GM21390 (cell line): ENCODE results near the gene UNK.

ENCODE experiments used
- ATAC-seq: cut with Tn5 transposase; IDR thresholded peaks from one replicate; pipeline ENCODE4 v1.9.1; 2021; ENCODE audit not compliant: unreplicated experiment

UNK gene

DNA sequence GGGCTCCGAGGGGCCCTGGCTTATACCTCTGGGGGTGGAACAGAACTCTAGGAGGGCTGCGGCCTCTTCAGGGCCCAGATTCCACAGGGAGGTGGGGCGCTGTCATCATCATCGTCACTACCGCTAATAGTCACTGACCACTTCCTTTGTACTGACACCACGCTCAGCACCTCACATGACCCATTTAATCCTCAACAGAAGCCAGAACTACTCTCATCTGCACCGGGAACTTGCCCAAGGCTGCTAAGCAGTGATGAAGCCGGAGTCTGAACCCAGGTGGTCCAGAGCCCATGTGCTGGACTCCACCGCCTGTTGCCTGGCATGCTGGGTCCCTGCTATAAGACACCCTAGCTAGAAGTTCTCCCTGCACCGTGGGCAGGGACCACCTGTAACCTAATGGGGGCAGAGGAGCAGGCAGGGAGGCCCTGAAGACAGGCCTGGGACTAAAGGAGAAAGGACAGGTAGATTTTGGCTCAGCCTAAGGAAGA lies 47.6 kb downstream of the UNK start:
- no peak for ATAC-seq

DNA sequence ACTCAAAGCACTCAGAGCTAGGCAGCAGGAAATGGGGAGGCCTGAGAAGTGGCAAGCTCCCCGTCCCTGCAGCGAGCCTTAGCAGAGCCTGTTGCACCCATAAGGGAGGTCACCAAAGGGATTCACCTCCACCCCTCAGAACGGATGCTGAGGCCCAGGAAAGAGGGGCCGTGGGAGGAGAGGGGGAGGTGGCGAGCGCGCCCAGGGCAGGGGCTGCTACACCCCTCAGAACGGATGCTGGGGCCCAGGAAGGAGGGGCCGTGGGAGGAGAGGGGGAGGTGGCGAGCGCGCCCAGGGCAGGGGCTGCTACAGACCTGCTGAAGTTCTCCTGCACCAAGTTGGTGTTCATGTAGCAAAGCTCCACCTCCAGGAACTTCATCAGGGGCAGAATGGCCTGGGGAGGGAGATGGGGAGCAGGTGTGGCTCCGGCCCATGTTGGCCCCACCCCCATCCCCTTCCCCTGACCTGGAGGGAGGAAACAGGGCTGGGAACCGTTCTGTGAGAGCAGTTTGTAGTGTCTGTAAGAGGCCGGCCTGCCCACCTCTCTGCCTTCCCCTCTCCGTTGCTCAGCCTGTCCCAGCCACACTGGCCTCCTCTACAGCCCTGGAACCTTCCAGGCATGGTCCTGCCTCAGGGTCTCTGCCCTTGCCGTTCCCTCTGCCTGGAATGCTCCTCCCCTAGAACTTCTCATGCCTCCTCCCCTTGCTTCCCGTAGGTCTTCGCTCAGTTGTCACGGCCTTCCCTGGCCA lies 48.2 kb downstream of the UNK start:
- ATAC-seq: no peak

DNA sequence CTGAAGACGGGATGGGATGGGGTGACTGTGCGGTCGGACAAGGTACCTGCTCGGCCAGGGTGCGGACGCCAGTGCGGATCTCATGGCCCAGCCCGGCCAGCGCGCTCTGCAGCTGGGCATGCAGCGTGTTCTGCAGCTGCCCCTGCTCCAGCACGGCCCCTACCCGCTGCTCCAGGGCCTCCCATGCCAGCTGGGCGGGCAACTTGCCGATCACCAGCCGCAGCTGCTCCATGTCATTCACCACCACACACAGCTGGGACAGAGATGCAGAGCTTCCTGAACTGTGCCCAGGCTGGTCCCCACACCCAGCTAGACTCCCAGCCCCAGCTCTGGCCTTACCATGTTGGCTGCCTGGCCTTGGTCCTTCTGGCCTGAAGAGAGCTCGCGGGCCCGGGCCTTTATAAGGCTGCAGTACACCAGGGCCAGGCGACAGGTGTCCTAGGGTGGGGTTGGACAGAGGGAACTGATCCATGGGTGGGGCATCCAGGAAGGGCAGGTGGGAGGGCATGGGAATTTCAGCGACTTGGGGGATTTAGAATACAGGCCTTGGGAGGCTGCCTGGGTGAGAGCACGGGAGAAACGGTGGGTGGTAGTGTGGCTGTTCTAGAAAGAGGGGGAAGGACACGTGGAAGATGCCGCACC lies 49.8 kb downstream of the UNK start:
- no peak for ATAC-seq

DNA sequence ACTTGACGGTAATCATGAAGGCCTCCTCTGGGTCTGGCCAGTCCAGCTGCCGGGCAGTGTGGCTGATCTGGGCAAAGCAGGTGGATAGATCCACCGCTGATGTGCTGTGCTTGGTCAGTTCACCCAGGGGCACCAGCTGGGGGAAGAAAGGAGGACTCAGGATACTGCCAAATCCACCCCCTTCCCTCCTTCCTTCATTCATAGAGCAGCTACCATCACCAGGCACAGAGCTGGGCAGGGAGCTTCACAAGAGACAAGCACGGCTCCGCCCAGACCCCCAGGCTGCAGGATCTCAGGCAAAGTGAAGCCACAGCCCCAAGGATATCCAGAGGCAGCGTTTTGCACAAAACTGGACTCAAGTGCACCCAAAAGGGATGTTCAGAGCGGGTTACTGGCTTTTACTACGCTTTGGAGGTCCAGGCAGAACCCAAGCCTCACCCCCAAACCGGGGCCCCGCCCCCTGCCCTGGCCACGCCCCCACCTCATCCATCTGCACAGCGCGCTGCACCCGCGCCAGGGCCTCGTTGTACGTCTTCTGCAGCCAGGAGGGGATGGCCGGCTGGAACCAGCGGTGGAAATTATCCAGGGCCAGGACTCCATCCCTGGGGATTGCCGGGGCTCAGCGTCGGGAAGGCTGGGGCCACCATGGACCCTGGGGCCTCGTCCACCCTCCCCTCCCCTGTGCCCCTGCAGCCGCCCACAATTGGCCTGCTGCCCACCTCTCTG lies 50.5 kb downstream of the UNK start:
- ATAC-seq: no peak

DNA sequence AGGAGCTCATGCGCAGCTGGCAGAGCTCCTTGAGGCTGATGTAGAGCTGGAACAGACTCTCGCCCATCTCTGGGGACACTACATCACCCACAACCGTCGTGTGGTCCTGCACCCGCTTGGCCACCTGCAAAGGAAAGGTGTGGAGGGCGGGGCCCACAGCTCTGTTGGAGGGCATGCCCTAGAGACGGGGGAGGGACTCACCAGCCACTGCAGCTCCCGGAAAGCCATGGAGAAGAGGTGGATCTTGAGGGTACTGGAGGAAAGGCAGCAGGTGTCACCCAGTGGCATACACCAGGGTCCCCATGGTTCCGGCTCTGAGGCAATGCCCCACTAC lies 51.0 kb downstream of the UNK start:
- no peak for ATAC-seq

DNA sequence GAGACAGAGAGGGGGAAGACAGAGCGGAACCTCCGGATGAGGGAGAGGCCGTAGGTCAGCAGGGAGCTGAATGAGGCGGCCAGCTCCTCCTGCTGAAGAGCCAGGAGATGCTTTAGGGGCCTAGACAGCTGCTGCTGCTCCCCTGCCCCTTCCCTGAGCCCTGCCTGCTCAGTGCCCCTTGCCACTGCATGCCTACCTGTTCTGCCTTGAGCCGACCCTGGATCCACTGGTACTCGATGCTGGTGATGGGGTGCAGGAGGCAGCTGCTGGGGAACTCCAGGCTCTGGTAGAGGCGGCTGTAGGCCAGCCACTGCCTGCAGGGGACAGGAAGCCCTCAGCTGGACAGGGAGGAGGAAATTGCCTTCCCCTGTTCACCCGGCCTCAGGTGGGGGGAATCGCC lies 52.0 kb downstream of the UNK start:
- ATAC-seq: no peak

DNA sequence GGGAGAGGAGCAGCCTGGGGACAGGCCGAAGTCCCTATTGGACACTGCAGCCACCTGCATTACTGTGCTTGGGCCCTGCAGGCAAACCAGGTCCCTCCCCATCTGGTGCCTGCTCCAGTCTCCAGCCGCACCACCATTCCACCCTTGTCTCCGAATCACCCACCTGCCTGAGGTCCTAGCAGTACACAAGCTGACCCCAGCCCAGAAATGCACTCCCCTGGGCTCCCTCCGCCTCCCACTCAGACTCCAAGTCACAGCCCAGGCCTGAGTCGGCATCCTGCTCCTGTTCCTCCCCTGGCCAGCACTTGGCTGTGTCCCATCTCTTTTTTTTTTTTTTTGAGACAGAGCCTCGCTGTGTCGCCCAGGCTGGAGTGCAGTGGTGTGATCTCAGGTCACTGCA lies 53.3 kb downstream of the UNK start:
- no peak for ATAC-seq

DNA sequence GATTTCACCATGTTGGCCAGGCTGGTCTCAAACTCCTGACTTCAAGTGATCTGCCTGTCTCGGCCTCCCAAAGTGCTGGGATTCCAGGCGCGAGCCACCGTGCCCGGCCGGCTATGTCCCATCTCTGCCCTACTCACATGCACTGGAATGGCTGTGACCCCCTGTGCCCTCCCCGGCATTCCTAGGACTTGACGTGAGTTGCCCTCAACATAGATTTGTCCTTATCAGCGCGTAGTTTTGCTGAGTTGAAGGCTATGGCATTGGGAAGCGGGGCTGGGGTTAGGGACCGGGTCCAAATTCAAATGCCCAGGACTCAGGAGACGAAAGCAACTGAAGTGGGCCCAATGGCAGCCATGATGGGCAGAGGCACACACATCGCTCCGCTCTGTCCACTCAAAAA lies 53.8 kb downstream of the UNK start:
- ATAC-seq: no peak

DNA sequence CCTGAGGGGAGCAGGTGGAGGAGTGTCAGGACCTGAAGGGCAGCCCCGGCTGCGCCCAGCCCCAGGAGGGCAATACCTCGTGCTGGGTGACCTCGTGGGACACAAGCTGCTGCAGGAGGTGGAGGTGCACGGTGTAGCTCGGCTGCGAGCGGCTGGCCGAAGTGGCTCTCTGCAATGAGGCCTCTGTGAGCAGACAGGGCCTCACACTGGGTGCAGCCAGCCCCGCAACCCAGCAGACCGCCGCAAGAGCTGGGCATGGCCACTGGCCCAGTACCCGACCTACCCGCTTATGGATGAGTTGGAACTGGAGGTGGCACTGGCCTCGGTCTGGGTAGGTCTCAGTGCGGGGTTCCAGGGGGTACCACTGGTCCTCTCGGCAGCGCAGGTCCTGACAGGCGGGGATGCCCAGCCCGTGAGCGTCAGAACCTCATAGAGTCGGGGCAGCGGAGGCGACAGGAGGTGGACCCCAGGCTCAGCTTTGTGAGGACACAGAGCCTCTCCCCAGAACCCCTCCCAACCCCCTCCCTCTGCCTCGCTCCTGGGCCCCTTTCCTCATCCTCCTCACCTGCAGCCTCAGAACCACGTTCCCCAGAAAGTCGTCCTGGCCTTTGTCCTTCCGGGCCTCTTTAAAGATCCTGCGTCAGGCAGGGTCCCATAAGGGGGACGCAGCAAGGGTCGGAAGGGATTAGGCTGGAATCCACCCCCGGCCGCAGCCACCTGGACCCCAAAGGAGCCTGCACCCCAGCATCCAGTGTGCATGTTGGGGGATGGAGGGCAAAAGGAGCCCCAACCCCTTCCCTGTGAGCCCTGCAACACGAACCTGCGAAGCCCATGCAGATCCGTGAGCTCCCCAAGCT lies 55.6 kb downstream of the UNK start:
- no peak for ATAC-seq

DNA sequence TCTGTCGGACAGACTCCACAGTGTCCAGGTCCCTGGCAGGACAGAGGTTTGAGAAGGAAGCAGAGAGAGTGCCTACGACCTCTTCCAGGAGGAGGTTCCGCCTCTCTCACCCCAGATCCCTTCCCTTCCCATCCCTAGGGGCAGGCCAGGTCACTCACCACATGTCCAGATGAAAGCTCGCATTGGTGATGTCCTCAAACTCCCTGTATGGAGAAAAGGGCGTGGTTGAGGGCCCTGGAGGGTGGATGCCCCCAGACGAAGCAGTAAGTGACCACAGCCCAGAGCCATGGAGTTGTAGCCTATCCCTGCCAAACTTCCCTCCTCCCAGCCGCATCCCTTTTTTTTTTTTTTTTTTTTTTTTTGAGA lies 56.2 kb downstream of the UNK start:
- ATAC-seq: no peak

DNA sequence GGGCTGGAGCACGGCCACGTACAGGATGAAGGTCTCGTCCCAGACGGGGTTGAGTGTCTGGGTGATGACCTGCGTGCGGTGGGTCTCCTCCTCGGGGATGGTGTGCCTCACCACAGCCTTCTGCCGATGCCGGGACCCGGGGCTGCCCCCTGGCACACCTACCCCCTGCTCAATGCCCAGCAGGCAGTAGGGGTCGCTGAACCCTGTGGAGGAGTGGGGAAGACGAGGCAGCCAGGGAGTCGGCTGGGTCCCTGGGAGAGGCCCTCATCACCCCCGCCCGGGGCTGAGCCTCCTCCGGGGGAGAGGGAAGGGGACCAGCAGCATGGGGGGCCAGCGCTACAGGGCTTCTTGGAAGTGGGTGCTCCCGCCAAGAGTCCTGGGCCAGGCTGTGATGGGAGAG lies 57.8 kb downstream of the UNK start:
- ATAC-seq: no peak

DNA sequence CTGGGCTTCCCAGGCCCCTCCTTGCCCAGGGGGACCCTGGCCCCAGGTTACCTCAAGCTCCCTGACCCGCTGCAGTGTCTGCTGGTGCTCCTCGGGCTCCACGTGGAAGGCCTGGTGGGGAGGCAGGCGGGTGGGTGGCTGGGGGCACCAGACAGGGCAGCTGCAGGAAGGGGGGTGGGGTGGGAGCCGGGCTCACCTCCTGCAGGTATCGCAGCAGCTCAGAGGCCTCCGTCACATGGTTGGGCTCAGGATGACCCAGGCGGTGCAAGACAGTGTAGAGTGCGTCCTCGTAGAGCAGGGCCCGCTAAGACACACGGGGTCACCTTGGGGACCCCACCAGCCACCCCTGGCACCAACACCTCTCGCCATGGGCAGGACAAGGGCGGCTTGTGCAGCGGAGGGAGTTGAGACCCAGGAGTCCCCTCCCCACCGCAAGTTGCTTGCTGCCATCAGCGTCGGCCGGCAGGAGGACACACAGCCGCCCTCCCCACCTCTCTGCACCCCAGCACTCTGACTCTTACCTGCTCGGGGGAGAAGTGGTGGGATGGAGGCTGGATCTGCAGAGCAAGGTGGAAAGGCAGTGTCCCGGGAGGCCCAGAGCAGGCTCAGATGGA lies 58.5 kb downstream of the UNK start:
- no peak for ATAC-seq

DNA sequence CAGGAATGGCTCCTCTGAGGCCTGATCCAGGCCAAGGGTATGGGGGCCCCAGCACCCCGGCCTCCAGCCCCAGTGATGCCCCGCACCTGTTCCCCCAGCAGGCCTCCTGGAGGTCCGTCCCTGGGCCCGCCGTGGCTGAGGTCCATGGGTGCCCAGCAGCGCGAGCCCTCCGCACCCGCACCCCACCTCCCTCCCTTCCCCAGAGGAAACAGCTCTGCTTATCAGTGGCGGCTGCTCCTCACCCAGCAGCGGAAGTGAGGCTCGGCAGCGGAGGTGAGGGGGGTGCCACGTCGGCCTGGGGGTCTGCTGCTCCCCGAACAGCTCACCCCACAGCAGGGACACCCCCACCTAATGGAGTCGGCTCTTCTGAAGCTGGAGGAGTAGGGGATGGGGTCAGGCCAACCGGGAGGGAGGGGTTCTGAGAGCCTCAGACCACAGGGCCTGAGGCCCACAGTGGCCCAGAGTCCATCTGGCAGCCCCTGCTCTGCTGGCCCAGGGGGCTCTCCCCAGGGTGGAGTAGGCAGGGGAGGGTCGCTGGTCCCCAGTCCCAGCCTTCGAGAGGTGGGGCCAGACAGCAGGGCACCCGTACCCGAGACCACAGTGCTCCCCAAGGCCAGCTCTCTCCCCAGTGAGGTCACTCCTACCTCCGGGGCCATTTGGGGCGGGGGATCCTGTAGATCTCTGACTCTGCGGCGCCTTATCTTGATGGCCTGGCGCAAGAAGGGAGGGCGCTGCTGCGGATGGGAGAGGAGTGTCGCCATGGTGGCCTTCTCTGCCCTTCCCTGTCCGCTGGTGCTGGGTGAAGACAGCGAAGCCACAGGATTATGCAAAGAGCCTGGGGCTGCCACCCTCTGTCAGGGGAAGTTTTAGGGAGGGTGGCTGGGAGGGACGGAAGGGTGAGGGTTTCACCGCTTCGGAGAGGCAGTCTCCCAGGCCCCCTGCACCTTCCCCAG lies 59.2 kb downstream of the UNK start, which contains the start of gene UNC13D:
Gene UNC13D (minus strand): TSS at position 828 of the 953 bp plus-strand sequence. CDS start 67 bp downstream, at position 761.
- ATAC-seq: no peak

DNA sequence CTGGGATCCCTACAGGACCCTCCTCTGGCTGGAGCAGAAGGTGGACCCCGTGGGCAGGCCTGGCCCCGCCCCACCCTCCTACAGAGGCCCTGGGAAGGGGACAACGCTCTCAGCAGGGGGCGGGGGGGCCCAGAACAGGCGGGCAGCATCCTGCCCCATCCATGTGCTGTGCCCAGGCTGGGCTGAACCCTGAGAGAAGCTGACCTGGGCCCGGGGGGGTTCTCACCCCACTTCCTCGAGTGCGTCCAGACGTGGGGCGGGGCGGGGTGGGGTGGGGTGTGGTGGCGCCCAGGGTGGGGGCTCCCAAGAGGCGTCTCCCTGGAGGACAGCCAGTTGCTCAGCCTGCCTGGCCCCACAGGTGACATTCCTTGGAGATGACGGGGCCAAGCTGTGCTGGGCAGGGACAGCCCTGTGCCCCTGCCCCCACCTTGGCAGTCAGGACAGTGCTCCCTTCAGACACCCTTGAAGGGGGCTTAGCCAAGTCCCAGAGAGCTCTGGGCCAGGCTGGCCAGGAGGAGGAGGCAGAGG lies 60.0 kb downstream of the UNK start:
- peak; percentile 18 for ATAC-seq

DNA sequence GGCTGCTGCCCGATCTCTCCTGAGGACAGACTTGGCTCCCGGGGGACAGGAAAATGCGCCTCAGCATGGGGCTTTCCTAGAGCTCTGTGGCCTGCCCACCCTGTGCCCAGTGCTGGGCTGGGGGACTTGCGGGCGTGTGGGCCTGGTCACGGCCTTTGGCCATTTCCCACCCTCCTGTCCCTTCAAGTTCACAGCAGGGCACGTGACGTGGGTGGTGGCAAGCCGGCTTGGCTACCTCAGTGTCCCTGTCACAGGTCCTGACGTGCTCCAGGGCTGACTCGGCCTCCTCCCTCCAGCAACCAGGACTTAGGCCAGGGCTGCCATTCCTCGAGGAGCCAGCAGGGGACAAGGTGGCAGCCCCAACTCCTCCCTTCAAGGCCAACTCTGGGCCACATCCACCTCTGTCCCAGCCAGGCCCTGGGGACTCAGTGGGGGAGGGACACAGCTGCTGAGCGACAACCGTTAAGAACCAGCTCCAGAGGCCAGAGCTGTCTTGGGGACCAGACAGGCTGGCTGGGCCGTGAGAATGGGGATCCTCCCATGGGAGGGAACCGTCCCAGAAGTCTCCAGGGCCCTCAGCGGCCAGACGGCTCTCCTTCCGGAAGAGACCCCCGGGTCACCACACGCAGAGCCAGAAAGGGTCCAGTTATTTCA lies 60.6 kb downstream of the UNK start:
- ATAC-seq: peak; percentile 76

DNA sequence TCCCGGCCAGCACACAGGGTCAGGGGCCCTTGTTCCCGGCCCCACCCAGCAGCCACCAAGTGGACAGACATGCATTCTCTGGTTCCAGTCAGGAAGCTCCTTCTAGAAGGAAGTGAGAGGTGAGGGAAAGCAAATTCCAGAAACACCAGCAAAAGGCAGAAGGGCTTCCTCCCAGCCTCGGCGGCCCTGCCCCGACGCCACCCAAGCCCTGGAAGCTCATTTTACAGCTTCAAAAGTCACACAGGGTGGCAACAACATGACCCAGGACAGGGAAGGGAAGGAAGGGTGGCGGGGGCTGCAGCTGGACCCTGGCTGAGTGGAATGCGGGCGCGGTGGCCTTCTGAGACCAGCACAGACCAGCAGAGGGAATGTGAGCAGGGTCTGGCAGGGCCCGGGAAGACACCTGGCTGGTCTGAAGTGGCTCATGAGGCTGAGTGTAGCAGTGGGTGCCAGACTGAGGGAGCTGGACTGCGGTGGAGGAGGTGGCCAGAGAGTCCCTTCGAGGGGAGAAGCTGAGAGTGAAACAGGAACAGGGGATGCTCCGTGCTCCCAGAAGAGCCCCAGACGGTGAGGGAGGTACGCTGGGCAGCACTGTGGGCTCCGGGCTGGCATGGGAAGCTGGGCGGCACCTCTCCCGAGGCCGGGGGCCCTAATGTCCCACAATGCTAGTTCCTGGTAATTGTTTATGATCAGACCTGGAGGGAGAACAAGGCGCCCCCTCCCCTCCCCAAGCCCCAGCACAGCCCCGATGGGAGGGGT lies 61.5 kb downstream of the UNK start:
- ATAC-seq: no peak

DNA sequence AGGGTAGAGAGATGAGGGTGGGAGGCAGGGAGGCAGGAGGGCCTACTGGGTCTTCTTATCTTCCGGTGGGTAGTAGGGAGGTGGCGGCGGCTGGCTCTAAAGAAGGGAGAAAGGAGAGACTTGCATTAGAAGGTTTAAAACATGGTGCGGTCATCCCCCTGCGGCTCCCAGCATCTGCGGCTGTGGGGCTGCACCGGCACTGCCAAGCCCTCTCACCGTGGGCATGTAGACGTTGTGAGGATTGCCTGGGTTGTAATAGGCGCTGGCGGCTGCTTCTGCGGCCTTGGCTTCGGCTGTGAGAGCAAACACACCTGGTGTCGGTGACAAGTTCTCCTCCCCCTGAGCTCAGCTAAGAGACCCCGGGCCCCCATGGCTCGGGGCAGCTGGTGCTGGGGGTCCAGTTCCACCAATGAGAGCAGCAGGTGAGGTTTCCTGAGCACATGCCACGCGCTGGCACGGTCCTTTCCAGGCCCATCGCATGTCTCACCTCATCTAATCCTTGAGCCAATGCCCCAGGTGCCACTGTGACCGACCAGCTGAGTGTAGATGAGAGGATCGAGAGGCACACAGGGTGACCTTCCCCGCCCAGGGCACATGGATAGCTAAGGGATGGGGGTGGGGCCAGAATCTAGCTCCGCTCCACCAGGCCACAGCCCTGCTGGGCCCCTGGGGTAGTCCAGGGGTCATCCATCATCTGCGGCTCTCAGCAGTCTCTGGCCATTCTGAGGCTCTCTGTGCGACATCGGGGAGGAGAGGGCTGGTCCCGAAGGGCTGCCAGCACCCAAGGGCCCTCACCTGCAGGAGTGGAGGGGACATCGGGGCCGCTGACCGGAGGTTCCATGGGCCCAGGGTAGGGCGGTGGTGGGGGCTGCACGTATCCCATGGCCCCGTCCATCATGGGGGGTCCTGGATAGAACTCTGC lies 62.3 kb downstream of the UNK start:
- ATAC-seq: no peak
